ELF-1 (cell line): Measurements from ENCODE around the gene ZNF697.
"Not testable (repeated sequence)": the region's sequence is repeated elsewhere in the genome, so short reads cannot be mapped to it uniquely, and the experiment has no call there.

ENCODE experiments used
- DNase-seq: peaks from one replicate; pipeline ENCODE4 v3.0.0-alpha.2; 2016; ENCODE audit warnings: low read depth, low spot score

ZNF697 gene

DNA sequence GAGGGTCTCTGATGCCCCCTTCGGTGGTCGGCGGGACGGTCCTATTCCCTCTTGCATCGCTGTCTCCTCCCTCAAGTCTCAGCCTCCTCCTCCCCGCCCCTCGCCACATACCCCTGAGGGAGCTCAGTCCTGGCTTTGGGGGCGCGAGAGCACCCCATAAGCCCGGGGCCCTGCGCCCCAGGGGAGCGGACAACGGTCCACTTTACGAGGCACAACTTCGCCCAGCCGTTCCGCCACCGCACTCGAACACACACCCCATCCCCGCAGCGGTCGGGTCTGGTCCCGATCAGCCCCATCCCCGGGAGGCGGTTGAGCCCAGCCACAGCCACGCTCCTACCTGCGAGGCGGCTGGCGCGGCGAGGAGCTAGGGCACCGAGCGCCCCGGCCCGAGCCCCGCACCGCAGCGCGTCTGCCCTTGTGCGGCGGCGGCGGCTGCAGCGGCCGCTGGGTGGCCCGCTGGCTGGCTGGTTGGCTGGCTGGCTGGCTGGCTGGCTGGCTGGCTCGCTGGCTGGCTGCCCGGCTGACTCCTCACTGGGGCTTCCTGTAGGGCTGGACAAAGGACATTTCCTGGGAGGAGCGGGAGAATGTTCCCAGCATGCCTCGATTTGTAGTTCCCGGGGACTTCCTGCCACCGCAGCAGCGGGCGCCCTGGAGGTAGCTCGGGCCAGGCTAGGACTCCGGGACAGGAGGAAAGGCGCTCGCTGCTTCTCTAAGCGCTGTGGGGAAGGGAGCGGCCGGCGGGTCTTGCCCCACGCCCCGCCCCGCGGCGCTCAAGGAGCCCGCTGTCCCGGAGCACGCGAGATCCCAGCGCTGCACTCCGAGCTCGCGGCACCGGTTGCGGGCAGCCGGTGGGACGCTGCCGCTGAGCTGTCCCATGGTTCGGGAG is at the start of gene ZNF697:
TSS of gene ZNF697 (minus strand) at position 533 of the 886 bp plus-strand sequence. CDS start 22,166 bp downstream, outside the sequence.
- DNase-seq = peak; percentile 95

DNA sequence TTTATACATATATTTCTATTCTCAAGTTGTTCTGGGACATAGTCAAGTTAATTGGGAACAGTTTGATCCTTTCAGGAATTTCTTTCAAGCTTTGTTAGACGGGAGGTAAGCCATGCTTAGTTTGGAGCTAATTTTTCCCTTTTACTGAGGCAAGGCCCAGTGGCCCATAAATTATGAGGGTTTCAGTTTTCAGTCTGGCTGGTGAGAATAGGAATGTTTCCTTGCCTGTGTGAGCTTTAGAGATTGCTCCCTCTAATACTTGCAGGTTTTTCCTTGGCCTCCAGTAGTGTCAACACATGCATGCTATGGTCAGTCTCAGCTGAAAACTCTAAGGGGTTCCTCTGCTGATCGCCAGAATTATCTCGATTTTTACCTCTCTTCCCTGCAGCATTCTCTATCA is 49.5 kb upstream of the ZNF697 start:
- no peak for DNase-seq

DNA sequence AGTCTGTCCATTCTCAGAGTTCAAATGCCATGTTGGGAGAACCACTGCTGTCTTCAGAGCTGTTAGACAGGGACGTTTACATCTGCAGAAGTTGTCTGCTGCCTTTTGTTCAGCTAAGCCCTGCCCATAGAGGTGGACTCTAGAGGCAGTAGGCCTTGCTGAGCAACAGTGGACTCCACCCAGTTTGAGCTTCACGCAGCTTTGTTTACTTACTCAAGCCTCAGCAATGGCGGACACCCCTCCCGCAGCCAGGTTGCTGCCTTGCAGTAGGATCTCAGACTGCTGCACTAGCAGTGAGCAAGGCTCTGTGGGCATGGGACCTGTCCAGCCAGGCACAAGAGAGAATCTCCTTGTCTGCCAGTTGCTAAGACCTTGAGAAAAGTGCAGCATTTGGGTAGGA is 48.8 kb upstream of the ZNF697 start:
- not testable (repeated sequence) for DNase-seq

DNA sequence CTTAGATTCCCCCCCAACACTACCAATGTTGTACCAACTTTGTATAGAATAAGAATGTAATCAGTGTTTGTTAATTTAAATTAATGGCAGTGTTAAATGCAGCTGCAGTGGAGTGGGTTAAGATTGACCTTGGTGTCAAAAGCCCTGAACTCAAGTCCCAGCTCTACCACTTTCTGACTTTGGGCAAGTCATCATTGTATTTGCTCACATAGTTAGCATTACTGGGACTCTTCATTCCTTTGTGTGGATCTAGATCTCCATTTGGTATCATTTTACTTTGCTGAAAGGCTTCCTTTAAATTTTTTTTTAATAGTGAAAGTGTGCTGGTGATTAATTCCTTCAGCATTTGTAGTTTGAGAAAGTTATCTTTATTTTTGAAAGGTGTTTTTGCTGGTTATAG is 41.4 kb upstream of the ZNF697 start:
- no peak for DNase-seq

DNA sequence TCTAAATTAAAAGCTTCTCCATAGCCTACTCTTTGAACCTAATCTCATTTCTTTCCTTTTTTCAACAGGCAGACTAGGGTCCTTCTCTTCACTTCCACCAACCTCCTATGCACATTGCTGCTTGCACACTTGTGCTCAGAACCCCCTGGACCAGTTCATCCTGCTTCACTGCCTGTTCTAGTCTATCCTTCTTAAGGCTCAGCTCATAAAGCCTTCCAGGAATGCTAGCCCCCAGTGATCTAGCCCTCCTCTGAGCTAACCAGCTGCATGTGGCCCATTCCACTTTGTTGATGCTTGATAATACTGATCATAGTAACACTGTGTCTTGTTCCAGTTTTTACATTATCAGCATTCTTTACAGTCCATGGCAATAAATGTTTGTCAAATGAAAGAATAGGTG is 40.7 kb upstream of the ZNF697 start:
- peak; percentile 62 for DNase-seq

DNA sequence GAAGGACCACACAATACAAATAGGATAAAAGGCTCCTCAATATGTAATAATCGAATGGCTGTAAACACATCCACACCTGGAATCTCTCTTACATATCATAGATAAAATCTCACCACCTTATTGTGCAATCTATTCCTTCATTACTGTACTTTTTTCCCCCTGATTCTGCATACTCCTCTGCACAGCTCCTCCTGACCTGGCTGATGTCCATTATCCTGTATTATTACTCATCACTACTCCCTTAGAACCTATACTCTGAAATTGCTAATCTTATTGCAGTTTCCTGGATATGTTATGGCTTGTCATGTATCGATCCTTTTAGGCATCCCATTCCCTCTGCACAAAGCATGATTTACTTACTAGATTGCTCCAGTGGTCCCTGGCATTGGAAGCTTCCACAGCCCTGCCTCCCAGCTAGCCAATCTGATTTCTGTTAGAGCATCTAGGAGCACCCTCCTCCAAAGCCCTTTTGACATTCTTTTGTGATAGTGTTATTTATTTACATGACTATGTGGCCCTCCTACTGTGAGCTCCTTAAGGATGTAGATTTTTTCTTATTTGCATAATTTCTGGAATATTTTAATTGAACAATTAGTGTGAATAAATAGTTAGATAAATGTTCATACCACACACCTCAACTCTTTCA is 39.5 kb upstream of the ZNF697 start:
- DNase-seq = no peak

DNA sequence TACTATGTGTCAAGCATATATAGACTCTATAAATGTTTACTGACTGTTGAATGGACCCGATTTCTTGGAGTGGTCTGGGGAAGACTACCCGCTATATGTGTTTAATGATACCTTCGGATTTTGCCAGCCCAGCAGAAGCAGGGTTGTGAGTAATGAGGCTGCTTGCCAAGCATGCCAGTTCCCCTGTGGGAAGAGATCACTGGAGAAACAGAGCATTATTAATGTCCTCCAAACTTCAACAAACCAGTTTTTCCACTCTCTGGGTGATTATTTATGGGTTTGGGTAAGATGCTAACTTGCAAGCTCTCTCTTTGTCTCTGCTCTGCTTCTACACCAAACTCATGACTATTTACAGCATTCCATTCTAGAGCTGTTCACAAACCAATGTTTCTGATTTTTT is 38.6 kb upstream of the ZNF697 start:
- no peak for DNase-seq

DNA sequence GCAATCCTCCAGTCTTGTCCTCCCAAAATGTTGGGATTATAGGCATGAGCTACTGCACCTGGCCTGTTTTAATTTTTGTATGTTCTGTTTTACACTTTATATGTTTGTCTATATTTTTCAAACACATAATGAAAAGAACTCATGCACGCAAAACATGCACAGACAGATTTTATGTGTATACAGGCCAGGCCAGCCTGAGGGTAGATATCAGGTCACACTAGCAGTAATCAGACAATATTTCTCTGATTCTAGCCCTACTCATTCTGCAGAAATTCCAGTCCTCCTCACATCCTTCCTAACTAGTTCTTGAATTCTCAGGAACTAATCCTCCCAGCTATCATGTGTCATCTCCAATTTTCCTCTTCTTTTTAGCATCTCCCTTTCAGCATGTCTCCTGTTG is 35.8 kb upstream of the ZNF697 start:
- no peak for DNase-seq

DNA sequence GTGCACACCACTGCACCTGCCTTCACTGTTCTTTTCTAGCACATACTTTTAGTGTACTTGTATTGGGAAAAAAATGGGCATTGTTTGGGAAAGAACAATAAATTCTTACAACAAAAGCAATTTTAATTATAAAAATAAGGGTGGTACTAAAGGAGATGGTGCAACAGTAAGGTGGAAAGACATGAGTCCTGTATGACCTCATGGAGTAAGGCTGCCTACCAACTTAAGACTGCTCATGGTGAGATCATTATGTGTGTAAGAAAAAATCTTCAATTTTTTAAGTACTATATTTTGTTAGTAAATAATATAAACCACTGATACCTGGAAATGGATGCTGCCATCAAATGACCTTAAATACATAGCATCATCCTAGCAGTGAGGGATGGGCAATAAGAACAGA is 34.1 kb upstream of the ZNF697 start:
- no peak for DNase-seq

DNA sequence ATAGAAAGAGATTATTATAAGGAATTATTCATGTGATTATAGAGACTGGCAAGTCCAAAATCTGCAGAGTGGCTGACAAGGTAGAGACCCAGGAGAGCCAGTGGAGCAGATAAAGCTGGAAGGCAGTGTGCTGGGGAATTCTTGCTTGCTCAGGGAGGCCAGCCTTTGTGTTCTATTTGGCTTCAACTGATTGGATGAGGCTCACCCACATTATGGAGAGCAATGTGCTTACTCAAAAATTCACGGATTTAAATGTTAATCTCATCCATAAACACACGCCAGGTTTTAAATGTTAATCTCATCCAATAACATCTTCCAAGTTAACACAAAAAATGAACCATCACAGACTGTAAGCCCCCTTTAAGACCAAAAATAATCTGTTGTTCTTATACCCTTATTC is 33.5 kb upstream of the ZNF697 start:
- no peak for DNase-seq

DNA sequence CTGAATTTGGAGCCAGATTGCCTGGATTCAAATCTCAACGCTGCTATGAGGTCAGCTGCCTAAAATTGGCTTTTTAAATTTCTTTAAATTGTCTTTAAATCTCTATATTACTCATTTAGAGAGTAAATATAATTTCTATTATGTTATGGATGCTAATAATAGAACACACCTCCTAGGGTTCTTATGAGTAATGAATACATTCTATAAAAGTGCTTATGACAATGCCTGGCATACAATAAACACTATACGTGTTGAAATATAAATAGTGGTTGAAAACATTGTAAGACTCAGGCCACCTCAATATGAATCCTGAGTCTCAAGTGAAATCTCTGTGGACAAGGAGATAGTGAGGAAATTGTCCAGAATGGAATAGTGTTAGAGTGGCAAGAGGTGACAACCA is 32.7 kb upstream of the ZNF697 start:
- DNase-seq = no peak

DNA sequence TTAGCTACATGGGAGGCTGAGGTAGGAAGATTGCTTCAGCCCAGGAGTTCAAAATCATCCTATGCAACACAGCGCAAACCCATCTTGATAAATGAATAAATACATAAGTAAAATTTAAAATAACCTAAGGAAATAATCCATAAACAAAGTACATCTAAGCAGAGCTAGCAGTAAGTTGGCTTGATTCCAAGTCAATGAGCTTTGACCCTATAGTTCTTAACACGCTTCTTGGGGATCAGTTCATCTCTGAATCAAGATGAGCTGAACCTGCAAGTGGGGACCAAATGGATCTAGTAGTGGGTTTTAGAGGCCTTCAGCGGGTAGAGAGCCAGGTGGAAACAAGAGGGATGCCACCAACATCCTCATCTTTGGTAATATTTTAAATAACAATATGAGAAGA is 32.1 kb upstream of the ZNF697 start:
- DNase-seq = no peak

DNA sequence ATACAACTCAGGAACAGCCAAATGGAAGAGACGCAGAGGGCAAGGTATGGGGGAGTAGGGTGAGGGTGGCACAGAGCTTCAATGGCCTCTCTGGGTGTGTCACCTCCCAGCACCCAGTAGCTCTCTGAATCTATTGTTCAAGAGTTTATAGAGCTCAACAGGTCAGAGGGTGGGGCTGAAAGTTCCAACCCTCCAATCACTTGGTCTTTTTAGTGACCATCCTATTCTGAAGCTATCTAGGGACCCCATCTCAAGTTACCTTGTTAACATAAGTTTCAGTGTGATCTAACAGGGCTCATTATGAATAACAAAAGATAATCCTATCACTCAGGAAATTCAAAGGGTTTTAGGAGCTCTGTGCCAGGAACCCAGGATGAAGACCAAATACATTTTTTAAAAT is 31.2 kb upstream of the ZNF697 start:
- DNase-seq = peak; percentile 27

DNA sequence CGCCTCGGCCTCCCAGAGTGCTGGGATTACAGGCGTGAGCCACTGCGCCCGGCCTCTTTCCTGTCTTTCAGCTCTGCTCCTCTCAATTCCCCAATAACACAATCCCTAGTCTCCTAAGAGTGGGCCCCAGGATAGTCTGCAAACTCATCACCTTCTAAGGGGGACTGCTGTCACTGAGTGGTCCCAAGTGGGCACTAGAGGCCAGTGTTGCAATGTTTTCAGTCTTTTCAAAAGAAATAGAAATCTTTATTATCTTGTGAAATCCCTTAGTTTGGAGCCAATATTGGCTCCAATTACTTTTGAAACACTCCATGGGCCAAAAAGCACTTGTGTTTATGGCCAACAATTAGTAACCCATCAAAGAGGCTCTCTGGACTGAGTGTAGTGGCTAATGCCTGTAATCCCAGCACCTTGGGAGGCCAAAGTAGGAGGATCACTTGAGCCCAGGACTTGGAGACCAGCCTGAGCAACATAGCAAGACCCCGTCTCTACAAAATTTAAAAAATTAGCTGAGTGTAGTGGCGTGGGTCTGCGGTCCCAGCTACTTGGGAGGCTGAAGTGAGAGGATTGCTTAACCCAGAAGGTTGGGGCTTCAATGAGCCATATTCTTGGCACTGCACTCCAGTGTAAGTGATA is 28.6 kb upstream of the ZNF697 start:
- no peak for DNase-seq

DNA sequence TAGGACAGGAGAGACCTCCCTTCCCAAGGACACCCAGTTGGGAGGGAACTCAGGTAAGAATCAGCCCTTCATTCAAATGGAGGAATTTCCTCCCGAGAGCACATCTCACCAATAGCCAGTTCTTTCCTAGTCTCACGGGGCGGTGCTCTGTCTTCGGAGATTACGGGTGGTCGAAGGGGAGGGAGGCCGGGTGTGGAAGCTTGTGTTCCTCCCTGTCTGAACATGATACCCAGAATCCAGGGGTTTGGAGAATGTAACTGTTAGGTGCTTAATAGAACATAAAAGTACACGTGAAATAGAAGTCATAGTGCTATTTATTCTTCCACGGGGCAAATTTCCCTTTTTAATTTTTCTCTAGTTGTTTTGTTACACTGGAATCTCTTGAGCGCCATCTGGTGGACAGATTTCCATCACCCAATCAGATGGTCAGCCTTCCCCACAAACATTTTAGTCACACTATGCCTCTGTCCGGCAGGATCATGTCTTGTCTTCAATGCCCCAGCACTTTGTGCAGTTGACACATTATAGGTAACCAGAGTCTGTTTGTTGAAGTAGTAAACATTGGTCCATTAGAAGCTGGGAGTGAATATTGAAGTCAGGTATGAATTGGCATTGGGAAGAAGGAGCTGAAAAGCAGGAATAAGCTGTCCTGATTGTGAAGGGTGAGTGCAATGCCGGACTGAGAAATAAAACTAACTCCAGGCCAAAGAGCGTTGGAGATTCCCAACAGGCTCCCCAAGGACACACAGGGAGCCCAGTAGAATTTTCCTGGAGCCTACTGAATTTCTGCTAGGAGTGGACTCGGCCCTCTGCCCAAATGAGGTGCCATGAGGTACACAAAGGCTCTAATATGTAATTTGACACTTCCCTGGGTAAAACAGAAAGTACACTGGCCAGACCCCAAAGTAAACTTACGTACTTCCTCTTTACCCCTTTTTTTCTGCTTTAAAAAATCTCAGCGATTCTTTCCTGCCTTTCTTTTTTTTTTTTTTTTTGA is 27.6 kb upstream of the ZNF697 start:
- DNase-seq = peak; percentile 95

DNA sequence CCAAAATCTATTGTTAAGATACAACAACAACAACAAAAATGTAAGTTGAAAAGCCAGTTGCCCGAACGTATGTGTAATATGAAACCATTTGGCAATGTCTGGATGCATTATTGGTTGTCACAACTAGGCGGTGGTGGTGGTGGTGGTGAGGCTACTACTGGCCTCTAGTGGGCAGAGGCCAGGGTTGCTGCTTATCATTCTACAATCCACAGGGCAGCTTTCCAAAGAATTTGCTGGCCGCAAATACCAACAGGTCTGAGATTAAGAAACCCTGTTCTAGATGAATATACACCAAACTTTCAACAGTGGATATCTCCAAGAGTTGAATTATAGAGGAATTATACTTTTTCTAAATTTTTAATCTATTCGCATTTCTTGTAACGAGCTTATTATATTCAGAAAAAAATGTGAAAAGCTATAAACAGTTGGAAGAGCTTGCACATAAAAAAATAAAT is 26.8 kb upstream of the ZNF697 start:
- DNase-seq = peak; percentile 81

DNA sequence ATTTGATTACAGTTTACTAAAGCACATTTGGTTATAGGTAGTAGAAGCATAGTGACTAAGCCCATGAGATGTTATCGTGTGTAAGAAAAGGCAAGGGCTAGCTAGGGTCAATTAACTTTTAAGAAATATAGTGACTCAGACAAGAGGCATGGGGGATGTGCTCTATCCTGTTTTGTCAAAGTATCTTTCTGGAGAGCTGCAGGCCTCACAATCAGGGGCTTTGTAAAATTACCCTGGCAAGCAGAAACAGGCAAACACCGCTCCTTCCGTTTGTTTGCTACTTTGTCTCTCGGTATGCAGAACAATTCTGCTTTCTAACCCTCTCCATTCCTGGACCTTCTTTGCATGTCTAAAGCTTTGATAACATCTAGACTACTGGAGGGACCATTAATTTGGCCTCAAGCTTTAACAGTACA is 26.1 kb upstream of the ZNF697 start:
- DNase-seq = peak; percentile 79

DNA sequence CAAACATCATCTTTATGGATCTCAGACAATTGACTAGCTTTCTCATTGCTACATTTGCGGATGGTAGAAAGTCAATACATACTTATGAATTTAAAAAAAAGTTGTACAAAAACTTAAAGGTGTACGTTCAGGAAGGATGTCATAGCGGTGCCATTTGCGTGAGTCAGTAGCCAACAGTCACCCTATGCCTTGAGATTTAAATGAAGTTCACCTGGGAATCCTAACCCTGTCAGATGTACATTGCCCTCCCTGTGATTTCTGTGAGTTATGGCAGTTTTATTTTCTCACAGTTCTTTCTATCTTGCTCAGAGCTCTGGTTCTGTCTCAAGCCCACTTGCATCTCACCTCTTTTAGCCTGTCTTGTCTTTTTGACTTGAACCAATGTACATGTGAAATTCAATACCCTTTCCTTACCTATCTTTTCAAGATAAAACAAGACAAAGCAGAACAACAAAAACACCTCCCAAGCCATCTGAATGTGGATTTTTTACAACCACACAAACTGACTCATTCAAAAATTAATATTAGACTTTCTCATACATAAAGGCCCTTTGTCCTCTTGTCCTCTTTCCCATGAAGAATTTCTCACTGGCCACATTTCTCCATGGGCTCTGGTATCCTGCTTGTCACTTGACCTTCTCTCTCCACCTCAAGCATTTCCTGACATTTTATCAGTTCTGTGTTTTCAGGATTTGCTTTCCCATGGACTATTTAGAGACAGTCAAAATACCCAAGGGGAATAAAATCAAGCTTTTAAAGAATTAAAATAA is 25.3 kb upstream of the ZNF697 start:
- DNase-seq = no peak

DNA sequence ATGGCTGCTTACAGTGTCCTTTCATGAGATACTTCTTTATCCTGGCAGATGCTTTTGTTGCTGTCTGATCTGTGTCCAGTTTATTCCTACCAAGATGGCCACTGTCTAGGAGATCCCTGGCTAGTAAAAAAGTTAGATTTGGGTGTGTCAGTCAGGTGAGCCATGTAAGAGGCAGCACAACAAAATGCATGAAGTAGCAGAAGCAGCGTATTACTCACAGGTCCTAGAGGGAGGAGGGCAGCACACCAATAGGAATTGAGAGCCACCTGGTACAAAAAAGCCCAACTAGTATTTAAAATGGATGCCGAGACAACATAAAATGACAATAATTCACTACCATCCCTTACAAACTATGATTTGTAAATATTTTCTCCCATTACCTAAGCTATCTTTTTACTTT is 22.8 kb upstream of the ZNF697 start:
- no peak for DNase-seq

DNA sequence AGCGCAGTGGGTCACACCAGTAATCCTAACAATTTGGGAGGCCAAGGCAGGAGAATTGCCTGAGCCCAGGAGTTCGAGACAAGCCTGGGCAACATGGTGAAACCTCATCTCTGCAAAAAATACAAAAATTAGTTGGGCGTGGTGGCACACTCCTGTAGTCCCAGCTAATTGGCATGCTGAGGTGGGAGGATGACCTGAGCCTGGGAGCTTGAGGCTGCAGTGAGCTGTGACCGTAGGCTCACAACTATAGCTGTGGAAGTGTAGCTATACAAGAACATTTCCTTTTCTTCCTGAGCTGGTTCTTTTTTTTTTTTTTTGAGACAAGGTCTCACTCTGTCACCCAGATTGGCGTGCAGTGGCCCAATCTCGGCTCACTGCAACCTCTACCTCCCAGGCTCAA is 19.1 kb upstream of the ZNF697 start:
- no peak for DNase-seq

DNA sequence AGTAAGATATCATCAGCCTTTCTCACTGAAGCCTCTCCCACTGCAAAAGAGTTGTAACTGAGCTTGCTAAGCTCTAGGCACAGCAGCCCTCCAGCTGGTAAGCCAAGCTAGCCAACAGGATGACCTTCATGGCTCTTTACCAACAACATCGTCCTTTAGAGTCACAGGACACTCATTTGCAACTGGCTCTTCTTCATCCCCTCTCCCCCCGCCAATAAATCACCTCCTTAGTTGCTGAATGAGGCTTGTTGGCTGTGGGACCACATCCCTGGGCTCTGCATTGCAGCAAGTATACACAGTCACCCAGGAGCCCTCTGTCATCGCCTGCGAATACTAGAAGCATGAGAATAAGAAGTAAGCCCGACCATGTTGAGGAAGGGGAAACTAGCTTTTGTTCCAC is 16.0 kb upstream of the ZNF697 start:
- no peak for DNase-seq
